ENCODE data around the gene DEFB124.
"Not testable (repeated sequence)": the region's sequence is repeated elsewhere in the genome, so short reads cannot be mapped to it uniquely, and the experiment has no call there.

Gene DEFB124, protein sequence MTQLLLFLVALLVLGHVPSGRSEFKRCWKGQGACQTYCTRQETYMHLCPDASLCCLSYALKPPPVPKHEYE

DNA sequence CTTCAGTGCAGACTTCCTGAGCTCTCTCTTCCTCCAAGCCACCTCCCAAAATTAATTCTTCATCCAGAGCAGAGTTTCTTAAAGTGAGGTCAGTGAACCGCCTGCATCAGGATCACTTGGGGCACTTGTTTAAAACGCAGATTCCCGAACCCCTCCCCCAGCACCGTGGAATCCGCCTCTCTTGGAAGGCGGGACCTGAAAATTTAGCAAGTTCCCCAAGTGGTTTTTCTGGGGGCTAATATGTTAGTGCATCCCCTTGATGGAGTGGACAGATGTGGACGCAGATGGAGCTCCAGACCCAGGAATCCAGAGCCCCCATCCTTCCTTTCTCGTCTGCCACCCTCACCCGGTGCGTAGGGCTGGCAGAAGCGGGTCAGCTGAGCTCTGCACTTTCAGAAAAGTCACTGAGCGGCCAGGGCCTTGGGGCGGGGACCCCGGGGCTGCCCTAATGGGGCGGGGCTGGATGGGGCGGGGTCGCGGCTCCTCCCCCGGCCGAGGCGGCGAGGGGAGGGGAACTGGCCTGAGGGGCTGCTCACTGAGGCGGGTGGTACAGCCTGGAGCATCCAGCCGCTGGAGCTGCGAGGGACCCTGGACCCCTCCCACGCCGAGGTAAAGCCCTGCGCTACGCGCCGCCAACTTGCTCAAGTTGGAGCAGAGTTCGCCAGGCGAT lies at the start of gene DEFB124, which contains the start of gene REM1:
DEFB124 (minus strand) TSS at position 370 of the 670 bp plus-strand sequence. CDS start 2,114 bp downstream, outside the sequence.
REM1 (plus strand) TSS at position 531 of the 670 bp plus-strand sequence. CDS start 1,158 bp downstream, outside the sequence.
- no peak for DNase-seq

DNA sequence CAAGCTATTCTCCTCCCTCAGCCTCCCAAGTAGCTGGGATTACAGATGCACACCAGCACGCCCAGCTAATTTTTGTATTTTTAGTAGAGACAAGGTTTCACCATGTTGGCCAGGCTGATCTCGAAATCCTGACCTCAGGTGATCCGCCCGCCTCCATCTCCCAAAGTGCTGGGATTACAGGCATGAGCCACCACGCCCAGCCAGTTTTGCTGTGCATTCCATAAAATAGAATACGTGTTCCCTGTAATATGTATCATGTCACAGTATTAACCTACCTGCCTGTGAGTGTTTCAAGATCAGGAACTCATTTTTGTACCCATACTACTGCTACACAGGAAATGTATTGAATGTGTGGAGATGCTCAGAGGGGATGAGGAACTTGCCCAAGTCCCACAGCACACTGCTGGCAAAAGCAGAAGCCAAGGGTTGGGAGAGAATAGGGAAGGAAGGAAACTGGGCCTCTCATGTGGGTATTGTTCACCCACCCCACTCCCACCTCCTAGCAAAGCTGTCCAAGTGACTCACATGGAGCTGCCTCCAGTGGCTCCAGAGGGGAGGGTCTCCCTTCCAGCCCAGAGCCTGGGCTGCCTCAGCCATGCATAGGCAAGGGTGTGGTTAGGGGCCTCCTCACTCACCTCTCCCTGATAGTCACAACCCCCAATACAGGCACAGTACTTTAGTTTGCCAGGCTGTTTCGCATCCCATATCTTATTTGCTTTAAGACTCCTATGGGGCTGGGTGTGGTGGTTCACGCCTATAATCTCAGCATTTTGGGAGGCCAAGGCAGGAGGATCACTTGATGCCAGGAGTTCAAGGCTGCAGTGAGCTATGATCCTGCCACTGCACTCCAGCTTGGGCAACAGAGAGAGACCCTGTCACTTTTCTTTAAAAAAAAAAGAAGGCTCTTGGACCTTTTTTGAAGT lies 48.7 kb upstream of the DEFB124 start:
- no peak for DNase-seq

DNA sequence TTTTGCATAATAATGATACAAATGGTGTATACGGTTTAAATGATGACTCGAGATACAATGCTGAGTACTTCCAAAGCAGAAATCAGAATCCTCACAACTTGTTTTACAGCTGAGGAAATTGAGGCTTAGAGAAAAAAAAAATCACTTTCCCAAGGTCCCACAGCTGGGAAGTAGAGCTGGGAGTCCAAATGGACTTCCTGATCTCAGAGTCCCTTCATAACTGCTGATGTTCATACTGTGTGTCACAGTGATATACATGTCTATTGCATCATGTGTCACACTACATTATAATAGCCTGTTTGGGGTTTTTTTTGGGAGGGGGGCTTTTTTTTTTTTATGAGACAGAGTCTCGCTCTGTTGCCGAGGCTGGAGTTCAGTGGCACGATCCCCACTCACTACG lies 47.8 kb upstream of the DEFB124 start:
- DNase-seq: no peak

DNA sequence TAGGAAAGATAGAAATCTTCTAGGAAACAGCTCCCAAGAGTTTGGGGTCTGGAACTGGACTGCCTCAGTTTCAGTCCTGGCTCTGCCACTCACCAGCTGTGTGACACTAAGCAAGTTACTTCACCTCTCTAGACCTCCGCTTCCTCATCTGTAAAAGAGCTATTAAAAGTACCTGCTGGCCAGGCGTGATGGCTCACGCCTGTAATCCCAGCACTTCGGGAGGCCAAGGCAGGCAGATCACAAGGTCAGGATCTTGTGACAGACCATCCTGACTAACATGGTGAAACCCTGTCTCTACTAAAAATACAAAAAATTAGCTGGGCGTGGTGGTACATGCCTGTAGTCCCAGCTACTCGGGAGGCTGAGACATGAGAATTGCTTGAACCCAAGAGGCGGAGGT lies 46.3 kb upstream of the DEFB124 start:
- DNase-seq: not testable (repeated sequence)

DNA sequence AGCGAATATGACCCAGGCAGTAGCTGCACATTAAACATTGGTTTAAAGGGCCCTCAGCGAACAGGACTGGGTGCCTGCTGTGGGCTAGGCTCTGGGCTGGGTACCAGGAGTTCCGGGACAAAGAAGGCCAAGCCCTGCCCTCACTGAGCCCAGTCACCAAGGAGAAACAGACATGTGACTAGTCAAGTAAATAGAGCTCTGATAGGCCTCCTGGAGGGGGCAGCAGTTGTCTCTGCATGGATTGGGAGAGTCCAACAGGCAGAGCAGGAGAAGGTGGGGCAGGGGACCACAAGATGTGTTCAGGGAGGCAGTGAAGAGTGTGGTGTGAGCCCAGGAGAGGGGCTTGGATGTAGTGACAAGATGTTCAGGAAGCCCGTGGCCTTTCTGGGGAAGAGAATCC lies 42.4 kb upstream of the DEFB124 start:
- DNase-seq: peak; percentile 35

DNA sequence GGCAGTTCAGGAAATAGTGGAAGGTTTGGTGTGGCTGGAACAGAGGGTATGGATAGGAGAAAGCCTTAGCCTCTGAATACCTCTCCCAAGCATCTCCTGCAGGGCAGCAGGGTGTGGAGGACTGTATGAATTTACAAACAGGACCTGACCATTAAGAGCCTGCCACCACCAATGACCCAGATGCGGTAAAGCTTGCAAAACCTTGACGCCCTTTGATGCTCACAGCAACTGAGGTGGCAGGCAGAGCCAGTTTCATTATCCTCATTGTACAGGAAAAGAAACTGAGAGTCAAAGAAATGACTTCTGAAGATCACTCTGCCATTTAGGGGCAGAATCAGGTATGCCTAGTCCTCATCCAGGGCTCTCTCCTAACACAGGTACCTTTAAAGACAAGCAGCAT lies 41.7 kb upstream of the DEFB124 start:
- no peak for DNase-seq

DNA sequence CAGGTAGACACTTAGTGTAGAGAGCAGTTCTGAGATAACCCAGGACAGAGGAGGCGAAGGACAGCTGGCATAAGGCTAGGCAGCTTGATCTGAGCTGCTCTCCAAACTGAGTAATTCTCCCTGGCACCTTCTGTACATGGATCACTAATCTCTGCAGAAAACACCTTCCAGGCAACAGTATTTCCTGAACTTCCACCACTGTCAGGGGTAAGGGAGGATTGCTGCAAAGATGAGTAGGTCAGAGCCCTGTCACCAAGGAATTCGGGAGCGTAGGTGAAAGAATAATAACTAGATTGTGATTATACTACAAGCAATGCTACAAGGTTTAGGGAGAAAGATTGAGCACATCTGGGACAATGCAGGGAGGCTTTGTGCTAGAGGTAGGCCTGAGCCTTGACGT lies 41.2 kb upstream of the DEFB124 start:
- no peak for DNase-seq

DNA sequence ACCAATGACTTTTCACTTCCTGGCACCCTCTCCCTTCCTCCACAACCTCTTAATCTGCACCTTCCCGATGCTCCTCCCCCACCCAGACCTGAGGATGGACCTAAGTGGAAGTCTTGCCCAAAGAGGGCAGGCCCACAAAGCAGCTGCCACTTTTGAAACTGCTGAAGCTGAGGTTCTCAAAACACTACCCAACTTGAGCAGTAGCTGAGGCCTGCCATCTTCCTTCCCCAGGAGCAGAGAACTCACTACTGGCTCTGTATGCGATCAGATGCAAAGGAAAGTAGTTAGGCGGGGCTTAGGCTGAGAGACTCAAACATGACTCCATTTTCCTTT lies 40.8 kb upstream of the DEFB124 start:
- no peak for DNase-seq

DNA sequence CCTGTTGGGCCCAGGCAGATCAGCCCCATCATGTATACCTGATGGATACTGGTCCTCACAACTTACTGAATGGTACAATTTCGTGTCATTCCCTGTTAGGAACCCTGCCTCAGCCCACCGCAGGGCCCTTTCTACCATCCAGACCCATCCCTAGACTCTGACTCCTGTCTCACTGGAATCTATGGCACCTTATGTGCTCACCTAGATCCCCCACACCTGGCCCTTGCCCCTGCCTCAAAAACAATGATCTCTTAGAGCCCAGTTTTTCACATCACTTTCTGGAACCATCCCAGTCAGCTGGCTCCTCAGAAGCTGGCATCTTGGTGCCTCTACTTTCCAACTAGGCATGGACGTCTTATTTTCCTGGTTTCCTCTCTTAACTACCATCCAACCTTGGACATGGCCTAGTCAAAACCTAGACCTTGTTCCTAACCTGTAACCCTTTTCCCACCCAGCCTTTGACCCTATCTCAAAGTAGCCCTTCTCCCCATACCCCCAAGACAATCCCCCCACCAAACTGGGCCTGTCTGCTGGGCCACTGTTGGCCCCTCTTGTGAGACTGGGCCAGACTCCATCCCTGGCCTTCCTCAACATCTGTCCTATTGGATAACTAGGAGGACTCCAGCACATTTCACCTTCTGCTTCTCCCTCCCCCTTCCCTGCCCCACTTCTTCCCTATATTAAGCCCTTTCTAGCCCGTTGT lies 40.3 kb upstream of the DEFB124 start:
- DNase-seq: no peak

DNA sequence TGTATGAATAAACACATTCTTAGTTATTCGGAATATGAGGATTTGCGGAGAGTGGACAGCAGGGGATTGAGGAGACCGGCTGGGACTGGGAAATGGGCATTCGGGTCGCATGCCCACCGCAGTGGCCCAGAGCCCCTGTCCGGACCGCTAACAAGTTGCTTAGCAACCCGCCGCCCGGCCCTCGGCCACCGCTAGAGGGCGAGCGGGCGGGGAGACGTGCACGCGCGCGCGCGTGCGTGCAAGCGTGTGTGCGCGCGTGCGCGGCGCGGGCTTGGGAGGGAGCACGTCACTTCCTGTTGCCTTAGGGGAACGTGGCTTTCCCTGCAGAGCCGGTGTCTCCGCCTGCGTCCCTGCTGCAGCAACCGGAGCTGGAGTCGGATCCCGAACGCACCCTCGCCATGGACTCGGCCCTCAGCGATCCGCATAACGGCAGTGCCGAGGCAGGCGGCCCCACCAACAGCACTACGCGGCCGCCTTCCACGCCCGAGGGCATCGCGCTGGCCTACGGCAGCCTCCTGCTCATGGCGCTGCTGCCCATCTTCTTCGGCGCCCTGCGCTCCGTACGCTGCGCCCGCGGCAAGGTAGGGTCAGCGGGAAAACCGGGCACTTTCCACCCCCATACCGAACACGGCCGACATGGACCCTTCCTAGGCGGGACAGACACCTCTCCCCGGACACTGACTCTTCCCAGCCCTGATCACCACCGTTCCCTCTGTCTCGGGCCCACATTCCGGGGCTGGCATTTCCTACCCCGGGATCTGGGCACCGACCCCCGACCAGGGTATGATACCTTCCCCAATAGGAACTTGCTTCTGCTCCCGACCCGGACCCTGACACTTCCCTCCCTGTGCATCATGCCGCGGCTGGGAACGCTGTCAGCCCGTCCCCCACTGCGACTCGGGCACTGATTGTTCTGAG lies 39.5 kb upstream of the DEFB124 start, which contains the start of gene HM13:
HM13 (plus strand) TSS at position 289 of the 918 bp plus-strand sequence; CDS start at position 399, 110 bp downstream.
- peak; percentile 92 for DNase-seq

DNA sequence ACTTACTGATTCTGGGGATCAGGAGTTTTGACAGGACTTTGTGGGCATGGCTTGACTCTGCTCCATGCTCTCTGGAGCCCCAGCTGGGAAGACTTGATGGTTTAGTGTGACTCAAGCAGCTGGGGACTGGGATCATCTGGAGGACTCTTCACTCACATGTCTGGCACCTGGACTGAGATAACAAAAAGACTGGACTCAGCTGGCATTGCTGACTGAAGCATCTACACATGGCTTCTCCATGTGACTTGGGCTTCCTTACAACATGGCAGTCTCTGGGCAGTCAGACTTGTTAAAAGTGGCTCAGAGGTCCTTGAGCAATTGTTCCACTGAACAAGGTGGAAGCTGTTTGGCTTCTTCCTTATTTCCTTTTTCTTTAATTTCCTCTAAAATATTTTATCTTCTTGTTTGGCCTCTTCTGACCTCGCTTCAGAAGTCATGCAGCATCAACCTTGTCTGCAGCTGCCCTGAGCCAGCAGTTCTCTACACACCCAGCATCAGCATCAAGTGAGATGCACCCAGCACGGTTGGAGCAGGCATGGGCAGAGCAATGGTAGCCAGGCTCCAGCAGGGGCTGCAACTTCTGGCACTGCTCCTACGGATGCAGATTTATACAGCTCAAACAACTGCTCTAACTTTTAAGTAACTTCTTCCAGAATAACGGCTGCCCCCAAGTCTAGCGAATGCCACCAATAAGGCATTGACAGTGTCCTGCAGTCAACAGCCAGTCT lies 33.8 kb upstream of the DEFB124 start:
- DNase-seq: no peak

DNA sequence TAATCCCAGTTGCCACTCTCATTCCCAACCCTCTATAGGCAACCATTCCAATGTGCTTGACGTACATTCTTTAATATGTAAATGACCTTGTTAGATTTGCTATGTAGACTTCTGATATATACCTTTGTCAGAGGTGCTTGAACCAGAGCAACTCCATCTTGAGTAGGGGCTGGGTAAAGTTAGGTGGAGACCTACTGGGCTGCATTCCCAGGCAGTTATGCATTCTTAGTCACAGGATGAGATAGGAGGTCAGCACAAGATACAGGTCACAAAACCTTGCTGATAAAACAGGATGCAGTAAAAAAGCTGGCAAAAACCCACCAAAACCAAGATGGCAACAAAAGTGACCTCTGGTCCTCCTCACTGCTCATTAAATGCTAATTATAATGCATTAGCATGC lies 31.0 kb upstream of the DEFB124 start:
- no peak for DNase-seq

DNA sequence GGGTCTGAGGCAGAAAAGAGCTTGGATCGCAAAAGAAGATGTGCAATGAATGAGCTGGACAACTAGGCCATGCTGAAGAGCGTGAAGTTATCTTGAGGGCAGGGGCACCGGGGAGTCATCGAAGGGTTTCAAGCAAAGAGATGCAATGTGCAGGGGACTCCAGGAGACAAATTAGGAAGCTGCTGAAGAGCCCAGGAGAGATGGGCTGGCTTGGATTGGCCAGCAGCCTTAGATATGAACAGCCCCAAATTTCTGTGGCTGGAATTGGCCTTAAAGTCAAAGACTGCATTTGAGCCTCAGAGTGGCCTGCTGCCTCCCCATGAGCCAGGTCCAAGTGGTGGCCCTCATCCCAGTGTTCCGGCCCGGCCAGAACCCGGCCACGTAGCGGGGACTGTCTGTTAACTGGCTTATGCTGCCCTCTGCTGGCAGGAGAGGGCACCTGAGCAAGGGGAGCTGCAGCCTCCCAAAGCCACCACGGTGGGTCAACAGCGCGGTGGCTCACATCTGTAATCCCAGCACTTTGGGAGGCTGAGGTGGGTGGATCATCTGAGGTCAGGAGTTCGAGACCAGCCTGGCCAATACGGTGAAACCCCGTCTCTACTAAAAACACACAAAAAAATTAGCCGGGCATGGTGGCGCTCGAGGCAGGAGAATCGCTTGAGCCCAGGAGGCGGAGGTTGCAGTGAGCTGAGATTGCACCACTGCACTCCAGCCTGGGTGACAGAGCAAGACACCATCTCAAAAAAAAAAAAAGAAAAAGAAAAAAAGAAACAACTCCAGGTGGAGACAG lies 28.2 kb upstream of the DEFB124 start:
- peak; percentile 51 for DNase-seq

DNA sequence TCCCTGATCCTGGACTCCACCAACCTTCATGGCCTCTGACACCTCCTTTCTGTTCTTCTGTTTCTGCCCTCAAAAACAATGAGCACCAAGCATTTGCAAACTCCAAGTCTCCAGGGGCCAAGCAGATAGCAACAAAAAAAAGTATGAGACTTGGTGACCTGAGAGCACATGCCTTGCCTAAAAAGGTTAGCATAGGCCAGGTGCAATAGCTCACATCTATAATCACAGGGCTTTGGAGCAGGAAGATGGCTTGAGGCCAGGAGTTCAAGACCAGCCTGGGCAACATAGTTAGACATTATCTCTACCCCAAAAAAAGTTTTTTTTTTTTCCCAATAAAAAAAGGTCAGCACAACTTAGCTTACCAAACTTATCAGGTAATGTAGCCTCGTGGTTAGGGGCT lies 25.6 kb upstream of the DEFB124 start:
- no peak for DNase-seq

DNA sequence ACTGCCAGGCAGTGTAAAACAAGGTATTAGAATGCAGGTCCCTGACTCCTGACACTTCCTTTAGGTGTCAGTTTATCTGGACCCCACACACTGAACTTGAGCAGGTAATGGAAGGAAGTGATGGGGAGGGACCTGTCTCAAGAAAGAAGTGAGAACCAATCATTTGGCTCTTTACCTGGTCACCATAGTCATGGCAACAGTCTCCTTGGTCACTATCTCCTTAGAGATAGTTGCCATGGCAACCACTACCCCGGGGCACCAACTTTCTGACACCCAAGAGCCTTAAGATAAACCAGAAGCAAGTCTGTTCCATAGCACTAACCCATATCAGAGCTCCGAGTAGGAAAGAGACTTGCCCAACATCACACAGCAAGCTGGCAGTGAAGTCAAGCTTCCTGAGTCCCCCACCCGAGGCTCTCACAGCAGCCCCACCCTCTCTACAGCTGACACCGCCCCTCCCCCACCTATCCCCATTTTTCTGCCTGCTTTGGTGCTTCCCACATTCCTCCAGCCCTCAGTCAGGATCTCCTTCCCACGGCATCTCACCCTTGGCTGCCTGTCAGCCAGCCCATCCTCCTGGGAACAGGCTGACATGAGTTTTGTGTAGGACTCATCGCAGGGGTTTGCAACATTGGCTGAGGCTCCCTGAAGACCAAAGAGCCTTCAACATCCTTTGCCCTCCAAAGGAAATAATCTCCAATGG lies 23.1 kb upstream of the DEFB124 start:
- DNase-seq: no peak

DNA sequence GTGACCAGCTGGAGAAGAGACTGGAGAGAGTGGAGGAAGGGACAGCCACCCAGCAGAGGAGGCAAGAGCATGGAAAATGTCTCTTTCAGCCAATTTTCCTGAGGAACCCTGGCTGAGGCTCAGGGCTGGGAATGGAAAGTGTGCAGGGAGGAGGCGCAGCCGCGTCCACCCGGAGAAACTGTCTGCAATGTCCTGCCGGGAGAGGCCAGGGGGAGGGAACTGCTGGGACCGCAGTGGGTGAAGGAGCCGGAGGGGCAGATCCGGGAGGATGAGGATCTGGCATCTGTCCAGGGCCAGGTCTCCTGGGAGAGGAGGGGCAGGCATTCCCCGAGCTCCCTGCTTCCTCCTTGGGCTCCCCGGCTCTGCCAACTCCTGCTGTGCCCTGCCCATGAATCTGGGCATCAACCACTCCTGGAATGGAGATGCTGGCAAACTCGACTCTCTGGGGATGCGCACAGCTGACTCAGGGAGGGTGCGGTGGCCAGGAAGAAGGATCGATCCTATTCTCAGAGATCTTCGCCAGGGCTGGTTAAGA lies 21.9 kb upstream of the DEFB124 start:
- no peak for DNase-seq

DNA sequence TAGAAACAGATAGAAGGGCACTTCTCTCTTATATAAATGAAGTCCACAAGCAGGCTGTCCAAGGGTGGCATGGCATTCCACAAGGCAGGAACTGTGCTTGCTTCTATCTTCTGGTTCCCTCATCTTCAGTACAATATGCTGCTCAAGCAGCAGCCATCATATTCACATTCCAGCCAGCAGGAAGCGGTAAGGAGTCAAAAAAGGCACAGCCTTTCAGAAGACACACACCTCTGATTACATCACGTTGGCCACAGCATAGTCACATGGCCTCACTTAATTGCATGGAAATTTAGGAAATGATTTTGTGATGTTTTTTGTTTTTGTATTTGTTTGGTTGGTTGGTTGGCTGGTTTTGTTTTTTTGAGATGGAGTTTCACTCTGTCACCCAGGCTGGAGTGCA lies 19.2 kb upstream of the DEFB124 start:
- DNase-seq: no peak

DNA sequence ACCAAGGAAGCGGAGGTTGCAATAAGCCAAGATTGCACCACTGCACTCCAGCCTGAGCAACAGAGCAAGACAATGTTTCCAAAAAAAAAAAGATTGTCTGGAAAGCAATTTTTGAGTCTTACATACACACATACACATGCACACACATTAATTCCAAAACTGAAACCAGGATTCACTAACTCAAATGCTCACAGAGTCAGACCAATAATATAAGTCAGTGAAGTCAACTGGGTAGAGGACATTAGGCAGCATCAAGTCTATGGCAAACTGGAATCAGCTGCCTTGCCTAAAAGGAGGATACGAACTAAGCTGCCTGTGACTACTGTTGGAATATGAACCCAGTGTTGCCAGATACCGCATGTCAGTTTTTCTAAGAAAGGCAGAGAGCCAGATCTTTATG lies 15.8 kb upstream of the DEFB124 start:
- DNase-seq: no peak

DNA sequence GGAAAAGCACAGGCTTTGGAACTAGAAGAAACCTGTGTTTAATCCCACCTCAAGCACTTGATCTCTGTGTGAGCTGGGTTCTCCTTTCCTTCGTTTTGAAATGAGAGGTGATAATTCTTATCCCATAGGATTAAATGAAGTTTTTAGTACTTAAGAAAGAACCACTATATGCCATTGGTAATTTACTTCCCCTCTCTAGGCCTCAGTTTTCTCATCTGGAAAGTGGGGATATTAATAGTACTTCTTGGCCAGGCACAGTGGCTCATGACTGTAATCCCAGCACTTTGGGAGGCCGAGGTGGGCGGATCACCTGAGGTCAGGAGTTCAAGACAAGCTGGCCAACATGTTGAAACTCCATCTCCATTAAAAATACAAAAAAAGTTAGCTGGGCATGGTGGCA lies 14.2 kb upstream of the DEFB124 start:
- no peak for DNase-seq

DNA sequence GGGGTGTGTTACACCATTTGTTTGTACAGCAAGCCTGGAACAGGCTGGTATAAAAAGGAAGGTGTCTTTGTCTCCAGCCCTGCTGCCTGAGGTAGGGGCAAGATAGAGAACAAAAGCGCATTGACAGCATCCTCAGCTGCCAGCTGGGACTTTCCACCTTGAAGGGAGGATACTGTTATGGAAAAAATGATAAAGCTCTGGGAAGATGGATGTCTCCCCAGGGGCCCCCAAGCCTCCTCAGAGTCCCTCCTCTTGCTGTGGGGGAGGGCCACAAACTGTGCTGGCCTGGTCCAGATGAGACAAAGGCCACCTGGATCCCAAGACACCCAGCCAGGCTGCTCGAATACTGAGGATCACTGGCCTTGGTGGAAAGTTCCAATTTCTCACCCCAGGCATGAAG lies 13.2 kb upstream of the DEFB124 start:
- DNase-seq: no peak
